ENCODE results near the gene PLEKHG4.

Gene PLEKHG4

GRCh38 chr16:67317853-67318252 lies 38.5 kb downstream of the PLEKHG4 start:
- Histone ChIP-seq H3K4me1 (ENCODE audit: low read length) (peaks cover 13% of the 10 kb centered on the region), H3K27me3 (ENCODE audit: low read depth, low read length) (no peaks in the 10 kb centered on the region), H3K36me3 (replicated peaks; ENCODE audit: low read depth, low read length) (no peaks in the 10 kb centered on the region), H3K27ac (ENCODE audit: low read length) (no peak overlapping the region), H3K9me3 (ENCODE audit: insufficient read depth, low read length) (no peaks in the 10 kb centered on the region), H2AFZ (ENCODE audit: low read depth, low read length) (no peak overlapping the region), H3K4me3 (ENCODE audit: low read length) (no peak overlapping the region), H3K79me2 (ENCODE audit: low read length) (no peaks in the 10 kb centered on the region), H3K9ac (ENCODE audit: low read length) (no peak overlapping the region), H3K4me2 (ENCODE audit: low read length) (no peak overlapping the region), H4K20me1 (ENCODE audit: insufficient read depth, low read length) (no peaks in the 10 kb centered on the region)
- TF ChIP-seq EZH2phosphoT487 (IDR thresholded peaks at IDR 0.05; ENCODE audit: low read depth) (no peak), CTCF (IDR thresholded peaks at IDR 0.05; ENCODE audit: low read depth, low read length) (no peak)

- peaks cover 24% of the 10 kb centered on the region for H3K4me1 ChIP-seq (ENCODE audit: low read length)
- peak overlapping the region; percentile 97 for H3K9ac ChIP-seq (ENCODE audit: low read length)
- peak overlapping the region; percentile 62; the same call in 1 of the 2 replicates for H2AFZ ChIP-seq (ENCODE audit: low read depth, low read length)
- H4K20me1 ChIP-seq (ENCODE audit: insufficient read depth, low read length) = no peaks in the 10 kb centered on the region
- peak overlapping the region; percentile 72 for H3K27ac ChIP-seq (ENCODE audit: low read length)
- H3K4me3 ChIP-seq (ENCODE audit: low read length) = peak overlapping the region; percentile 92
- peak overlapping the region; percentile 99 for H3K4me2 ChIP-seq (ENCODE audit: low read length)
- H3K79me2 ChIP-seq (ENCODE audit: low read length) = no peaks in the 10 kb centered on the region
- H3K9me3 ChIP-seq (ENCODE audit: insufficient read depth, low read length) = no peaks in the 10 kb centered on the region
- no peak for TF ChIP-seq EZH2phosphoT487 (IDR thresholded peaks at IDR 0.05; ENCODE audit: low read depth)
- no peak for TF ChIP-seq CTCF (IDR thresholded peaks at IDR 0.05; ENCODE audit: low read depth, low read length)
- no peaks in the 10 kb centered on the region for H3K27me3 ChIP-seq (ENCODE audit: low read depth, low read length)
- H3K36me3 ChIP-seq (replicated peaks; ENCODE audit: low read depth, low read length) = no peaks in the 10 kb centered on the region
These were observed 46.8 kb downstream of the PLEKHG4 start for GRCh38 chr16:67326115-67326471.

- peaks cover 21% of the 10 kb centered on the region for H3K4me1 ChIP-seq (ENCODE audit: low read length)
- H3K27ac ChIP-seq (ENCODE audit: low read length) = peak within 1 kb of the TSS; percentile 72
- H3K27me3 ChIP-seq (ENCODE audit: low read depth, low read length) = no peaks in the 10 kb centered on the region
- H3K4me2 ChIP-seq (ENCODE audit: low read length) = peak within 1 kb of the TSS; percentile 99
- TF ChIP-seq EZH2phosphoT487 (IDR thresholded peaks at IDR 0.05; ENCODE audit: low read depth) = no peak
- peak; percentile 65 for TF ChIP-seq CTCF (IDR thresholded peaks at IDR 0.05; ENCODE audit: low read depth, low read length)
- peak within 1 kb of the TSS; percentile 62; the same call in 1 of the 2 replicates for H2AFZ ChIP-seq (ENCODE audit: low read depth, low read length)
- peak within 1 kb of the TSS; percentile 97 for H3K9ac ChIP-seq (ENCODE audit: low read length)
- peak within 1 kb of the TSS; percentile 92 for H3K4me3 ChIP-seq (ENCODE audit: low read length)
- H3K79me2 ChIP-seq (ENCODE audit: low read length) = no peaks in the 10 kb centered on the region
- no peaks in the 10 kb centered on the region for H3K36me3 ChIP-seq (replicated peaks; ENCODE audit: low read depth, low read length)
- no peaks in the 10 kb centered on the region for H4K20me1 ChIP-seq (ENCODE audit: insufficient read depth, low read length)
- H3K9me3 ChIP-seq (ENCODE audit: insufficient read depth, low read length) = no peaks in the 10 kb centered on the region
These were observed 47.4 kb downstream of the PLEKHG4 start, which contains the start of the genes KCTD19 and LRRC36 for GRCh38 chr16:67326472-67327309. KCTD19 (minus strand) TSS chr16:67326741; CDS start chr16:67326707, 34 bp downstream. LRRC36 (plus strand) TSS chr16:67326815; CDS start chr16:67326863, 48 bp downstream.

- H3K9ac ChIP-seq (ENCODE audit: low read length) = 0 out of 2 replicates have a peak overlapping the region, but pooled peaks have one; percentile 0
- no peaks in the 10 kb centered on the region for H3K27me3 ChIP-seq (ENCODE audit: low read depth, low read length)
- TF ChIP-seq CTCF (IDR thresholded peaks at IDR 0.05; ENCODE audit: low read depth, low read length) (no peak), EZH2phosphoT487 (IDR thresholded peaks at IDR 0.05; ENCODE audit: low read depth) (no peak)
- H2AFZ ChIP-seq (ENCODE audit: low read depth, low read length) = 0 out of 2 replicates have a peak overlapping the region, but pooled peaks have one; percentile 0
- H3K79me2 ChIP-seq (ENCODE audit: low read length) = no peaks in the 10 kb centered on the region
- no peaks in the 10 kb centered on the region for H4K20me1 ChIP-seq (ENCODE audit: insufficient read depth, low read length)
- H3K4me3 ChIP-seq (ENCODE audit: low read length) = peak overlapping the region; percentile 92
- no peaks in the 10 kb centered on the region for H3K9me3 ChIP-seq (ENCODE audit: insufficient read depth, low read length)
- no peaks in the 10 kb centered on the region for H3K36me3 ChIP-seq (replicated peaks; ENCODE audit: low read depth, low read length)
- H3K27ac ChIP-seq (ENCODE audit: low read length) = peak overlapping the region; percentile 38
- peak overlapping the region; percentile 99 for H3K4me2 ChIP-seq (ENCODE audit: low read length)
- peaks cover 21% of the 10 kb centered on the region for H3K4me1 ChIP-seq (ENCODE audit: low read length)
These were observed 48.4 kb downstream of the PLEKHG4 start for GRCh38 chr16:67327743-67328142.

Data from OCI-LY3 (cell line).